ENCODE results near the gene EEF2K.

GRCh38 chr16:22336581-22336980 is 130.5 kb downstream of the EEF2K start:
- TF ChIP-seq CTCF (IDR thresholded peaks at IDR 0.05) (no peak), POLR2A (IDR thresholded peaks at IDR 0.05) (no peak)

Data from thyroid gland (tissue), 4 donors.